ENCODE results near the gene BNIP5.

Gene BNIP5

DNA sequence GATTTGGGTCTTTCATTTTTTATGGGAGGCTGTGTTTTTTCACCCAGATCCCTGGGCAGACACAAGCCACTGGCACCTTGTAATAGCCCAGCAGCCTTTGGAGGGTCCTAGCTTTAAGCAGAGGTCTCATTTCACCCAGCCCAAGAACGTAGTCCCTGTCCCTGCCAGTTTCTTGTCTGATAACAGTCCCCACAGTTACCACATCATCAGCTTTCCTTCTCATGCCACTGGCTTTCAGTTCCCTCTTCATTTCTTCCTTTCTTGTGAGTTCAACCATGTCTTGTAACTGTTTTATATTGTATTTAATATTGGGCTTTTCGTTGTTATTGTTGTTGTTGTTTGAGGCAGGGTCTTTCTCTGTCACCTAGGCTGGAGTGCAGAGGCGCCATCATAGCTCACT, 56.2 kb downstream of the BNIP5 start:
- CTCF ChIA-PET: no interaction called here
- H3K9me3 Mint-ChIP-seq: no peaks in the 10 kb centered on the region
- no peaks in the 10 kb centered on the region for H3K4me1 Mint-ChIP-seq
- peaks cover 69% of the 10 kb centered on the region for H3K27me3 Mint-ChIP-seq
- no peak overlapping the region for H3K27ac Mint-ChIP-seq
- no peak for DNase-seq
- no peak overlapping the region for H3K4me3 Mint-ChIP-seq
- no peaks in the 10 kb centered on the region for H3K36me3 Mint-ChIP-seq

- peaks cover 53% of the 10 kb centered on the region for H3K27me3 Mint-ChIP-seq
- no peaks in the 10 kb centered on the region for H3K36me3 Mint-ChIP-seq
- DNase-seq: no peak
- H3K9me3 Mint-ChIP-seq: no peaks in the 10 kb centered on the region
- CTCF ChIA-PET: no interaction called here
- H3K27ac Mint-ChIP-seq: no peak overlapping the region
- no peaks in the 10 kb centered on the region for H3K4me1 Mint-ChIP-seq
- H3K4me3 Mint-ChIP-seq: no peak overlapping the region
Observed at GRCh38 chr6:36277946-36278470, 58.7 kb downstream of the BNIP5 start.

- CTCF ChIA-PET: interaction anchor here (1.5 kb wide), 1 partner anchor 25 kb away, joined by 6 read pairs; no protein-coding TSS in a partner anchor
- H3K4me3 Mint-ChIP-seq: no peak overlapping the region
- no peak for DNase-seq
- H3K36me3 Mint-ChIP-seq: no peaks in the 10 kb centered on the region
- H3K27me3 Mint-ChIP-seq: peaks cover 56% of the 10 kb centered on the region
- H3K9me3 Mint-ChIP-seq: no peaks in the 10 kb centered on the region
- no peaks in the 10 kb centered on the region for H3K4me1 Mint-ChIP-seq
- no peak overlapping the region for H3K27ac Mint-ChIP-seq
Observed at GRCh38 chr6:36276581-36277536, 59.8 kb downstream of the BNIP5 start.

GRCh38 chr6:36273802-36274514, 62.7 kb downstream of the BNIP5 start:
- Mint-ChIP-seq H3K36me3 (no peaks in the 10 kb centered on the region), H3K4me3 (no peak overlapping the region), H3K27ac (no peak overlapping the region), H3K9me3 (no peaks in the 10 kb centered on the region), H3K27me3 (peaks cover 55% of the 10 kb centered on the region), H3K4me1 (no peaks in the 10 kb centered on the region)
- DNase-seq: no peak
- CTCF ChIA-PET: no interaction called here

GRCh38 chr6:36273067-36273466, 63.6 kb downstream of the BNIP5 start:
- no peaks in the 10 kb centered on the region for H3K36me3 Mint-ChIP-seq
- DNase-seq: no peak
- H3K4me3 Mint-ChIP-seq: no peak overlapping the region
- peaks cover 55% of the 10 kb centered on the region for H3K27me3 Mint-ChIP-seq
- no peak overlapping the region for H3K27ac Mint-ChIP-seq
- CTCF ChIA-PET: no interaction called here
- H3K4me1 Mint-ChIP-seq: no peaks in the 10 kb centered on the region
- H3K9me3 Mint-ChIP-seq: no peaks in the 10 kb centered on the region

DNA sequence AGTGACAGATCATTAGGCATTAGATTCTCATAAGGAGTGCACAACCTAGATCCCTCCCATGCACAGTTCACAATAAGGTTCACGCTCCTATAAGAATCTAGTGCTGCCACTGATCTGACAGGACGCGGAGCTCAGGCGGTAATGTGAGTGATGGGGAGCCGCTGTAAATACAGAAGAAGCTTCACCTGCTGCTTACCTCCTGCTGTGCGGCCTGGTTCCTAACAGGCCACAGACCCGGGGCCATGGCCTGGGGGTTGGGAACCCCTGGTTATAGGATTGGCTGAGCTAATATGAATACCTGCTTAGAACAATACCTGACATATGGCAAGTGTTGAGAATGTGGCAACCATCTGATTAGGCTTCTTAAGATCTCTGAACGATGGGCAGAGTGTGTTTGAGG, 64.5 kb downstream of the BNIP5 start:
- no peak overlapping the region for H3K4me3 Mint-ChIP-seq
- H3K27me3 Mint-ChIP-seq: peaks cover 56% of the 10 kb centered on the region
- DNase-seq: no peak
- H3K27ac Mint-ChIP-seq: no peak overlapping the region
- H3K4me1 Mint-ChIP-seq: no peaks in the 10 kb centered on the region
- CTCF ChIA-PET: no interaction called here
- H3K9me3 Mint-ChIP-seq: no peaks in the 10 kb centered on the region
- H3K36me3 Mint-ChIP-seq: no peaks in the 10 kb centered on the region

- H3K27me3 Mint-ChIP-seq: peaks cover 47% of the 10 kb centered on the region
- H3K36me3 Mint-ChIP-seq: no peaks in the 10 kb centered on the region
- DNase-seq: no peak
- peaks cover 4% of the 10 kb centered on the region for H3K9me3 Mint-ChIP-seq
- H3K4me3 Mint-ChIP-seq: no peak within 1 kb of the TSS
- CTCF ChIA-PET: no interaction called here
- H3K27ac Mint-ChIP-seq: no peak within 1 kb of the TSS
- no peaks in the 10 kb centered on the region for H3K4me1 Mint-ChIP-seq
Observed at GRCh38 chr6:36269834-36270705, 66.6 kb downstream of the BNIP5 start, which contains the start of gene PNPLA1. TSS of gene PNPLA1 (plus strand) at chr6:36270060. CDS start at chr6:36270460, 400 bp downstream.

DNA sequence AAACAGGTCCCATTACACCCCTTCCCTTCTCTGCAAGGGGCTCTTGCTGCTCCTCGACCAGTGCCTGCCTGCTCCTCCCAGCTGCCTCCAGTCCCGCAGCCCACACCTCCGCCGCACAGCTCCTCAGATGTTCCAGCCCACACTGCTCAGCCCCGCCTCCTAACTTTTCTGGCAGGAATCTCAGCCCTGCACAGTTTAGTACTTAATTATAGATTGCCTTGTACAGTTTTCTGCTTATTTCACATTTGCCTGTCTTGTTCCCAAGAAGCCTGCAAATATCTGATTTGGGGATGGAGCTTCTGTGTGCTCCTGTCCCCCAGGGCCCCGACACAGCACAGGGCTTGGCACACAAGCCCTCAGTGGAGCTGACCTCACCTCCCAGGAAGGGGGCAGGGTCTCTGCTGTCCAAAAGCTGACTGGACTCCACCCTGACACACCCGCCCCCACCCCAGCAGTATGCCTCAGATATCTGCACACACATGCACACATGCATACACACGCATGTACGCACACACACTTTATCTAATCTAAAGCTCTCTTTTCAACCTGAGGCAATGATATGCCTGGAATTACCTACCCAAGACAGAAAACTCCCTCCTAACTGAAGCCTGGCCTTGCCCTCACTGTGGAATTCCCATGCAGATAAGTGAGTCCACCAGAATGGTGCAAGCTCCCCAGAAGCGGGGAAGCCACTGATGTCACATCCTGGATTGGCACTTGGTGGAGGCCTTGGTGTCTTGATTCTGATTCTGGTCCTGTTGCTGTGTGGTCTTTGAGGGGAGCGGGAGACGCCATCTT, 68.0 kb downstream of the BNIP5 start:
- peaks cover 48% of the 10 kb centered on the region for H3K27me3 Mint-ChIP-seq
- H3K27ac Mint-ChIP-seq: no peak overlapping the region
- no peak for DNase-seq
- no peak overlapping the region for H3K4me3 Mint-ChIP-seq
- H3K9me3 Mint-ChIP-seq: peaks cover 4% of the 10 kb centered on the region
- H3K36me3 Mint-ChIP-seq: no peaks in the 10 kb centered on the region
- no peaks in the 10 kb centered on the region for H3K4me1 Mint-ChIP-seq
- CTCF ChIA-PET: interaction anchor here (0.7 kb wide), 1 partner anchor 33 kb away, joined by 3 read pairs; no protein-coding TSS in a partner anchor

DNA sequence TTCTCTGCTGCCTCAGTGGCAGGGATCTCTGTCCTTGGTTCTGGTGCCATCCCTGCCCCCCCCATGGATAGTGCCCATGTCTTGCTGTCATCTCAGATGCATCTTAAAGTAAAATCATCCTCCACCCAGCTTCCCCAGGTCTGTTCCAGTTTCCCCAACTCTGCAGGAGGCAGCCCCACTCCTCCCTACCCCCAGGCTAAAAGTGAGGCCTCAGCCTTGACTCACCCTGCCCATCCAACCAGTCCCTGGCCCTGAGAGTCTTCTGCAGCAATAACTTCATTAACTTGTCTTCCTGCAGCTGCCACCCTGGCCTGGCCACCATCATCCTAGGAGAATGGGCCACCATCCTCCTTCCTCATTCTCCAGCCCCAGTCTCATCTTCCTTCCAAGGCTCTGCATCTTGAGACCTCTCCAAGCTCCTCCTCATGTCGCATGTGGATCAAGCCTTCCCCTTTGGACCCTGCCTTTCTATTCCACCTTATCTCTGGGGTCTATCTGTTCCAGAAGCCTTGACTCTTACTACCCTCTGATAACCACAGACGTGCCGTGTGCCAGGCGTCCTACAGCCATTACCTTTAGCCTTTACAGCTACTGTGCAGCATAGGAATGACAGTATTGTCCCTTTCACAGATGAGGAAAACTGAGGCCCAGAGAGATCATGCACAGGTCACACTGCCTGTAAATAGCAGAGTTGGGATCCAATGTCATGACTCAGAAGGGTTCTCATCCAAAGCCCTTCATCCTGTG, 68.8 kb downstream of the BNIP5 start:
- H3K4me3 Mint-ChIP-seq: no peak overlapping the region

DNA sequence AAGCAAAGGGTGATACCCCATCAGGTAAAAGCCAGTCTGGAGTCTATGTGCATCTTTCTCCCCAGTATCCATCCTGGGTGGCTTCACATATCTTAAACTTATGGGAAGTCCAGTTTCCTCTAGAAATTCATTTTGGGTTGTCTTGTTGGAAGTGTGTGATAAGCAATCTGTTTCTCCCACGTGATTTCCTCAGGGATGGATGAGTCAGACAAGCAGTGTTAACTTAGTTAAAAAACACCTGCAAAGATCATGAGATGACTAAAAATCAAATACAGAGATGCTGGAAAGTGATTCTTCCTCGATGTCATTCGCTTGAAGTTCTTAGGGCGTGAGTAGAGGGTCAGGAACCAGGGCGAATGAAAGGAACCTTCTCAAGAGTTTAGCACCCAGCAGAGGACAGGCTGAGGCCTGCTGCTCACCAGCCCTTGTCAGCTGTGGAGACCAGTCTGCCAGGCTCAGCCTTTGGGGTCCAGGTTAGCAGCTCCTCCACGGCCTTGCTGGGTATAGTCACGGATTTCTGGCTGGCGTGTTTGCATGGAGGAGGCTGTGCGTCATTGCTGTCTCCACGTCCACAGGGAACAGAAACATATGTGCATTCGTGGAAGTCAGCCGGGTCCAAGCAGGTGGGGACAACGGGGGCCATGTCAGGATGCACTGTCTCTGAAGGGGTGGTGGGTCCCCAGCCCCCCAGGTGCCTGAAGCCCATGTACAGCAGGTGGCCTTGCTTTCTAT, 69.6 kb downstream of the BNIP5 start:
- H3K27me3 Mint-ChIP-seq: peaks cover 40% of the 10 kb centered on the region
- CTCF ChIA-PET: no interaction called here

More for the DNA sequence above, 68.8 kb downstream of the BNIP5 start:
- Mint-ChIP-seq H3K36me3 (no peaks in the 10 kb centered on the region), H3K4me1 (no peaks in the 10 kb centered on the region), H3K27ac (no peak overlapping the region), H3K9me3 (peaks cover 4% of the 10 kb centered on the region), H3K27me3 (peaks cover 43% of the 10 kb centered on the region)
- no peak for DNase-seq
- CTCF ChIA-PET: interaction anchor here (0.7 kb wide), 1 partner anchor 34 kb away, joined by 3 read pairs; no protein-coding TSS in a partner anchor

More for the DNA sequence above, 69.6 kb downstream of the BNIP5 start:
- Mint-ChIP-seq H3K4me1 (no peaks in the 10 kb centered on the region), H3K9me3 (peaks cover 4% of the 10 kb centered on the region), H3K36me3 (no peaks in the 10 kb centered on the region), H3K4me3 (no peak overlapping the region), H3K27ac (no peak overlapping the region)
- DNase-seq: no peak

Data from activated naive CD4-positive, alpha-beta T cell treated with anti-CD3 and anti-CD28 coated beads, Interleukin-2, amount 10 ng/mL, durations not matched to agents 7 days and 5 days (primary cell).